Body of pancreas (tissue), 4 donors: ENCODE measurements around the gene COL6A2. TPM values are rescaled to one million over a fixed set of nuclear protein-coding genes. Genes with fewer than 3 reads are reported as not detected.
A peak's percentile ranks its signal among the peaks of the same experiment; 100 is the strongest.

Source experiments
- ATAC-seq: fragments of 150-250 bp; one replicate; pipeline ENCODE4 v1.9.1; 2016
- DNase-seq, 4 donors: peaks; one replicate each; pipeline ENCODE4 v3.0.0-alpha.2; 2019
- H3K27ac ChIP-seq, 4 donors: fragments of 200-600 bp; sonication (generic); 1 replicate in 3 of 4; 2 replicates in 1 of 4; pipeline versions ENCODE4 v1.5.1 to v1.6.1; 2016 to 2019; ENCODE audit warnings: mild to moderate bottlenecking in 1 of 4, mixed read lengths in 1 of 4, moderate library complexity in 1 of 4
- H3K27me3 ChIP-seq, 2 donors: fragments of 200-600 bp; sonication (generic); one replicate each; pipeline ENCODE4 v1.6.0; 2016; ENCODE audit warnings: mild to moderate bottlenecking in 1 of 2
- H3K36me3 ChIP-seq, 2 donors: fragments of 200-600 bp; sonication (generic); replicated peaks in 1 of 2; 2 replicates each; pipeline ENCODE4 v1.5.1; 2016; ENCODE audit warnings: low read depth in 2 of 2; ENCODE audit not compliant: insufficient read depth in 1 of 2
- H3K4me1 ChIP-seq: fragments of 200-600 bp; sonication (generic); one replicate; pipeline ENCODE4 v1.6.0; 2016
- H3K4me3 ChIP-seq, 2 donors: fragments of 200-600 bp; sonication (generic); 1 replicate in 1 of 2; 2 replicates in 1 of 2; pipeline ENCODE4 v1.5.1; 2016 to 2019
- H3K9me3 ChIP-seq, 3 donors: fragments of 200-600 bp; sonication (generic); 1 replicate in 2 of 3; 2 replicates in 1 of 3; pipeline ENCODE4 v1.5.1; 2016
- CTCF ChIP-seq, 7 experiments: fragments of 450-650 bp in 4 of 7; fragments of 200-600 bp in 3 of 7; sonication (generic) in 3 of 7; IDR thresholded peaks; one replicate each; pipeline ENCODE4 v1.5.1; 2016 to 2019; ENCODE audit warnings: antibody characterized with exemption in 7 of 7
- POLR2A ChIP-seq, 3 donors: fragments of 450-650 bp; IDR thresholded peaks; one replicate each; pipeline ENCODE4 v1.6.1; 2016; ENCODE audit warnings: antibody characterized with exemption in 3 of 3, mild to moderate bottlenecking in 2 of 3
- WGBS, 2 donors: methylation state at CpG; one replicate each; pipeline ENCODE4 v1.1.5; 2017; 5-methylcytosine and 5-hydroxymethylcytosine counted together
- intact Hi-C: fragments of 100-400 bp; cut with DNase I; formaldehyde crosslinking; loops from one replicate; pipeline ENCODE4 v1.15.1; 2023
- total RNA-seq, 2 donors: library from RNA; depleted of rRNA; stranded (reverse); fragments of >200 nt; gene quantifications; one replicate each; pipeline ENCODE4 v1.1.0, GENCODE V29; 2016

COL6A2 gene
- 100 to 1,000 TPM in 1 of 2 donors, 10 to 100 TPM in 1; 72.1 to 339 TPM for total RNA-seq

DNA sequence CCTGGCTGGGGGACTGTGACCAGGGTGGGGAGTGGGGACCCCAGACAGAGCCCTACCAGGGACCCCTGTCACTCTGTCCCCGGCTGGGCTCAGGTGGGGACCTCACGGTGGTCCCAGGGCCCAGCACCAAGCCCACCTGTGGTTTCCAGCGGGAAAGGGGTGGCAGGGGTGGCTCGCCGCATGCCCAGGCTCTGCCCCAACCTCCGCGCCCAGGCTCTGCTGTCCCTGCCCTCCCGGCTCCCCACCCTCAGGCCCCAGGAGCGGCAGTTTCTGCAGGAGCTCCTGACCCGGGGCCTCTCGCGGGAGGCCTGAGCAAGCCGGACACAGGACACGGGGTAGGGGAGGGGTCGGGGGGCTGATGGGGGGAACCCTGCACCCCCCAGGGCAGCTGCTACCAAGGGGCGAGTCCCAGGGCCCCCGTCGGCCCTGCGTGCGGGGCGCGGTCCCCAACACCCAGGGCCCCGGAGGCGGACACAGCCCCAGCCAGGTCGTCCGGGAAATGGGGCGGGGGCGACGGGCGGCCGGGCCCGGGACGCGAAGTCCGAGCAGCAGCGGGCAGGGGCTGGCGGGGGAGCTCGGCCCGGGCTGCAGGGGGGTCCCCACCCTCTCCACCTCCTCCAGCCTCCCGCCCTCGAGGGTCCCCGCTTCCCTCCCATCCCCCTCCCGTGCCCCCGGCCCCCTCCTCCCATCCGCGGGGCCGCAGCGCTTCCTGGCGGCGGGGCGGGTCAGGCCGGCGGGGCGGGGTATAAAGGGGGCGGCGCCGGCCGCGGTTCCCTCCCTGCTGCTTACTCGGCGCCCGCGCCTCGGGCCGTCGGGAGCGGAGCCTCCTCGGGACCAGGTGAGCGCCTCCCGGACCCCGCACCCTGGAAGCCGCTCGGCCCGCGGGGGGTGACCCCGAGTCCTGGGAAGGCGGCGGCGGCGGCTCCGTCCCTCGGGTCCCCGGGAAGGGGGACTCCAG lies at the start of gene COL6A2:
COL6A2 (plus strand) TSS at position 777 of the 958 bp plus-strand sequence.
- peak; percentile 28 to 51 (median 35) for DNase-seq
- intact Hi-C loops = no loop called here
- peaks cover 0 to 6% of the 10 kb centered on the region in 2 donors for H3K27me3 ChIP-seq
- peak; percentile 63 for ATAC-seq
- no peaks in the 10 kb centered on the region for H3K36me3 ChIP-seq
- TF ChIP-seq CTCF (IDR thresholded peaks at IDR 0.05) = no peak
- peak in 1 of 3 donors; percentile 23 for TF ChIP-seq POLR2A (IDR thresholded peaks at IDR 0.05)
- WGBS, 2 donors = 9 to 100% methylated on average over 1 to 60 of the region's 83 CpGs
- no peak within 1 kb of the TSS for H3K4me3 ChIP-seq
- H3K4me1 ChIP-seq = peaks cover 15% of the 10 kb centered on the region
- H3K27ac ChIP-seq = peak within 1 kb of the TSS in 3 of 4 donors; percentile 12 to 49 (median 25)
- H3K9me3 ChIP-seq = no peaks in the 10 kb centered on the region

DNA sequence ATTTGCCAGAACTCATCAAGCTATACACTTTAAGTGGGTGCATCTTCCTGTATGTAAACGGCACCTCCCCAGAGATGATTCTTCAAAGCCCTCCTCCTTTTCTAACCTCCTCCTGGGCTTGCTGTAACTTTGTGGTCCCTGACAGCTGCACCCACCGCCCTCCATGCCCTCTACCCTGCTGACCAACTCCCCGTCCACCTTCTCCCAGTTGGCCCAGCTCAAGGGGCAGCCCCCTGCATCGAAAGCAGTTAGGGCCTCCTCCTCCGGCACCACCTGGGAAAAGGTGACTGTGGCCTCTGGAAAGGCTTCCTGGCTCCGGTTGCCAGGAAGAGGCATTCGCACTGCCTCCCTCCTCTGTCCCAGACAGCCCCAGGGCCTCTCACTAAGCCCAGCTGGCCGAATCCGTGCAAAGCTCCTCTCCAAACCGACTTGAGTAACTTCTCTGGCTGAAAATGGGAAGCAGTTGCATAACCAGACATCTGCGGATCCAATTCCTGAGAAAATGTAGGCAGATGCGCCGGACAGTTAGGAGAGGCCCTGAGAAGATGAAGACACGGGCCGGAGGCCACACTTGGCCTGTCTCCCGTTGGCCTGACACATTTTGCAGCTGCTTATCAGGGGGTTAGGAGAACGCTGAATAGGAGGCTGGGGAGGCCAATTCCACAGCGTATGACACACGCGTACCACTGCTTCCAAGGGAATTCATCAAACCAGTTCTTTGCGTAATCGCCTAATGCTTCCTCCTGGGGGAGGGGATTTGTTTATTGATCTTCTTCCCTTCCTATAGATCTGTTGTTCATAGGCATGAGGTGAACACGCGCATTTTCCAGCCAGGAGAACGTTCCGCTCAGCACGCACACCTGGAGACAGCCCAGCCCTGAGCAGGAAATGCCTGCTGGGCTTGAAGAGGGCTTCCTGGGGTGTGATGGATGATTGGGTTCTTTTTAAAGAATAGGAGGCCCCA lies 48.7 kb upstream of the COL6A2 start:
- Histone ChIP-seq H3K4me1 (no peaks in the 10 kb centered on the region), H3K27ac (peak overlapping the region in 2 of 4 donors; percentile 42 to 50), H3K4me3 (no peak overlapping the region), H3K9me3 (no peaks in the 10 kb centered on the region), H3K27me3 (no peaks in the 10 kb centered on the region), H3K36me3 (no peaks in the 10 kb centered on the region)
- peak; percentile 80 for ATAC-seq
- TF ChIP-seq CTCF (IDR thresholded peaks at IDR 0.05) (no peak), POLR2A (IDR thresholded peaks at IDR 0.05) (no peak)
- peak; percentile 37 to 70 (median 56) for DNase-seq
- intact Hi-C loops = no loop called here
- 36 to 41% methylated on average over 19 to 27 of the region's 27 CpGs for WGBS, 2 donors

GRCh38 chr21:46049890-46050667 lies 47.8 kb upstream of the COL6A2 start:
- Histone ChIP-seq H3K27me3 (no peaks in the 10 kb centered on the region), H3K4me1 (no peaks in the 10 kb centered on the region), H3K9me3 (no peaks in the 10 kb centered on the region), H3K36me3 (no peaks in the 10 kb centered on the region), H3K4me3 (no peak overlapping the region), H3K27ac (peak overlapping the region in 2 of 4 donors; percentile 42 to 50)
- DNase-seq = no peak
- 77 to 85% methylated on average over 10 to 32 of the region's 33 CpGs for WGBS, 2 donors
- ATAC-seq = no peak
- no peak for TF ChIP-seq CTCF (IDR thresholded peaks at IDR 0.05)
- no peak for TF ChIP-seq POLR2A (IDR thresholded peaks at IDR 0.05)
- intact Hi-C loops = no loop called here

- Histone ChIP-seq H3K4me3 (no peak overlapping the region), H3K27ac (no peak overlapping the region), H3K4me1 (no peaks in the 10 kb centered on the region), H3K27me3 (no peaks in the 10 kb centered on the region), H3K9me3 (no peaks in the 10 kb centered on the region), H3K36me3 (no peaks in the 10 kb centered on the region)
- TF ChIP-seq CTCF (IDR thresholded peaks at IDR 0.05) (no peak), POLR2A (IDR thresholded peaks at IDR 0.05) (no peak)
- WGBS, 2 donors = 72% methylated on average over 21 of the region's 22 CpGs; no CpG with 5 or more reads in 1 of the 2 donors
- ATAC-seq (no peak), DNase-seq (no peak)
- intact Hi-C loops = no loop called here
These were observed 47.1 kb upstream of the COL6A2 start for GRCh38 chr21:46050668-46051378.
